ENCODE results near the gene SLC5A8. TPM values are rescaled to one million over a fixed set of nuclear protein-coding genes. Genes with fewer than 3 reads are reported as not detected.

The SLC5A8 gene, protein sequence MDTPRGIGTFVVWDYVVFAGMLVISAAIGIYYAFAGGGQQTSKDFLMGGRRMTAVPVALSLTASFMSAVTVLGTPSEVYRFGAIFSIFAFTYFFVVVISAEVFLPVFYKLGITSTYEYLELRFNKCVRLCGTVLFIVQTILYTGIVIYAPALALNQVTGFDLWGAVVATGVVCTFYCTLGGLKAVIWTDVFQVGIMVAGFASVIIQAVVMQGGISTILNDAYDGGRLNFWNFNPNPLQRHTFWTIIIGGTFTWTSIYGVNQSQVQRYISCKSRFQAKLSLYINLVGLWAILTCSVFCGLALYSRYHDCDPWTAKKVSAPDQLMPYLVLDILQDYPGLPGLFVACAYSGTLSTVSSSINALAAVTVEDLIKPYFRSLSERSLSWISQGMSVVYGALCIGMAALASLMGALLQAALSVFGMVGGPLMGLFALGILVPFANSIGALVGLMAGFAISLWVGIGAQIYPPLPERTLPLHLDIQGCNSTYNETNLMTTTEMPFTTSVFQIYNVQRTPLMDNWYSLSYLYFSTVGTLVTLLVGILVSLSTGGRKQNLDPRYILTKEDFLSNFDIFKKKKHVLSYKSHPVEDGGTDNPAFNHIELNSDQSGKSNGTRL
- total RNA-seq (not detected in 2 replicates), polyA plus RNA-seq (not detected in 2 replicates), polyA minus RNA-seq (not detected in 2 replicates)
- not detected for total RNA-seq (2013)

DNA sequence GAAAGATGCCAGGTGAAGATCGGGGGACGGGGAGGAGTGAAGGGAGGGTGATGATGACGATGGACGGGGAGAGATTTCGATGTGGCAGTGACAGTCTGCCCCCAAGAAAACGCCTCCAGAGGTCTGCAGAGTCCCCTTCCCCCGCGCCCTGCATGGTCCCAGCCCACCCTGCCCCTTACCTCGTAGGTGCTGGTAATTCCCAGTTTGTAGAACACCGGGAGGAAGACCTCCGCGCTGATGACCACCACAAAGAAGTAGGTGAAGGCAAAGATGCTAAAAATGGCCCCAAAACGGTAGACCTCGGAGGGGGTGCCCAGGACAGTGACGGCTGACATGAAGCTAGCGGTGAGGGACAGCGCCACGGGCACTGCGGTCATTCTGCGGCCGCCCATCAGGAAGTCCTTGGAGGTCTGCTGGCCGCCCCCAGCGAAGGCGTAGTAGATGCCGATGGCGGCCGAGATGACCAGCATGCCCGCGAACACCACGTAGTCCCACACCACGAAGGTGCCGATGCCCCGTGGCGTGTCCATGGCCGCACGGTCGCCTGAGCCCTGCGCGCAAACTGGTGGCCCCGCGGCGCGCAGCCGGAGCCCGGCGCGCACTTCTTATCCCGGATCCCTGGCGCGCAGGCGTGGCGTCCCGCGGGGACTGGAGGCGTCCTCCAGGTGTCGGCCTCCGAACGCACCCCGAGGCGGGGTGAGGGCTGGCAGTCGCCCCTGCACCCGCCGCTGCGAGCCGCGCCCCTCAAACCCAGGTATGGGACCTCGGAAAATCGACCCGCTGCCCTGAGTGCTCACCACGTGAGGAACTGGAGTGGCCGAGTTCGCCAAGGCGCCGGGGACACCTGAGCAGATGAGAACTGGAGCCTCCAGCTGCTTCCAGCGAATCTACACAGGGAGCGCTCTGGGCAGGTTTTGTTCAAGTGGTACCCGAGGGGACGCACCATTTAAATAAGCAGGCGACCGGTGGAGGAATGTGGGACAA lies at the start of gene SLC5A8:
TSS of gene SLC5A8 (minus strand) at position 920 of the 984 bp plus-strand sequence. CDS start at position 530, 390 bp downstream.
- WGBS (ENCODE audit: insufficient coverage), result 13% methylated on average over 72 of the region's 80 CpGs
- no peaks in the 10 kb centered on the region for H3K4me1 Mint-ChIP-seq
- no peak within 1 kb of the TSS for H3K9ac ChIP-seq (ENCODE audit: low read length)

More for the DNA sequence above, at the start of gene SLC5A8:
- H3K4me1 ChIP-seq (ENCODE audit: control insufficient read depth in 2 of 2, insufficient read depth in 2 of 2, low read length in 2 of 2), result no peaks in the 10 kb centered on the region
- no peaks in the 10 kb centered on the region for H4K20me1 ChIP-seq (ENCODE audit: control insufficient read depth, insufficient read depth, low read length, poor library complexity, severe bottlenecking)
- H3K27me3 ChIP-seq (replicated peaks in 1 of 4; ENCODE audit: control extremely low read depth in 1 of 4, control insufficient read depth in 3 of 4, insufficient read depth in 4 of 4, low read length in 3 of 4), result peaks cover 0 to 14% (median 6%) of the 10 kb centered on the region in 4 experiments
- CTCF ChIA-PET, result no interaction called here
- H3K4me3 ChIP-seq (ENCODE audit: control extremely low read depth in 1 of 5, extremely low read depth in 1 of 5, insufficient read depth in 1 of 5, low read depth in 2 of 5, low read length in 4 of 5), result no peak within 1 kb of the TSS
- peaks cover 0 to 7% (median 0%) of the 10 kb centered on the region in 3 donors for H3K9me3 ChIP-seq (ENCODE audit: control extremely low read depth in 1 of 3, control insufficient read depth in 2 of 3, insufficient read depth in 1 of 3, low read length in 2 of 3)
- peaks cover 3% of the 10 kb centered on the region for H3K9me3 Mint-ChIP-seq (ENCODE audit: insufficient read depth)
- H3K4me3 Mint-ChIP-seq, result no peak within 1 kb of the TSS
- no peak within 1 kb of the TSS for H2AFZ ChIP-seq (ENCODE audit: insufficient read depth, low read depth, low read length, poor library complexity, severe bottlenecking)
- H3K79me2 ChIP-seq (ENCODE audit: control insufficient read depth, insufficient read depth, low read length), result no peaks in the 10 kb centered on the region
- no peak within 1 kb of the TSS for H3K27ac Mint-ChIP-seq
- POLR2A ChIA-PET, result no interaction called here
- TF ChIP-seq CTCF (IDR thresholded peaks at IDR 0.05) (no peak), EZH2 (IDR thresholded peaks at IDR 0.05; ENCODE audit: borderline replicate concordance, insufficient read depth, low read depth, low read length, poor library complexity, severe bottlenecking) (no peak)
- H3K36me3 ChIP-seq (replicated peaks in 1 of 2; ENCODE audit: control extremely low read depth in 1 of 2, control insufficient read depth in 1 of 2, extremely low read depth in 1 of 2, insufficient read depth in 2 of 2, low read length in 1 of 2), result no peaks in the 10 kb centered on the region
- ATAC-seq (ENCODE audit: low read depth) (no peak), DNase-seq (no peak)
- intact Hi-C loops (cut with micrococcal nuclease), result no loop called here
- H3K27ac ChIP-seq (ENCODE audit: low read length in 2 of 2), result no peak within 1 kb of the TSS
- H3K4me2 ChIP-seq (replicated peaks; ENCODE audit: low read depth, low read length, poor library complexity, severe bottlenecking), result no peak within 1 kb of the TSS
- H3K27me3 Mint-ChIP-seq, result peaks cover 33% of the 10 kb centered on the region
